GM19468 (cell line): ENCODE results near the gene LYRM7.
"Not testable (repeated sequence)": the region's sequence is repeated elsewhere in the genome, so short reads cannot be mapped to it uniquely, and the experiment has no call there.

Experiments used
- ATAC-seq: cut with Tn5 transposase; IDR thresholded peaks from one replicate; pipeline ENCODE4 v1.9.1; 2021; ENCODE audit warnings: mild to moderate bottlenecking, moderate library complexity, moderate number of reproducible peaks; ENCODE audit not compliant: unreplicated experiment; ENCODE audit errors: extremely low read depth

Gene LYRM7

DNA sequence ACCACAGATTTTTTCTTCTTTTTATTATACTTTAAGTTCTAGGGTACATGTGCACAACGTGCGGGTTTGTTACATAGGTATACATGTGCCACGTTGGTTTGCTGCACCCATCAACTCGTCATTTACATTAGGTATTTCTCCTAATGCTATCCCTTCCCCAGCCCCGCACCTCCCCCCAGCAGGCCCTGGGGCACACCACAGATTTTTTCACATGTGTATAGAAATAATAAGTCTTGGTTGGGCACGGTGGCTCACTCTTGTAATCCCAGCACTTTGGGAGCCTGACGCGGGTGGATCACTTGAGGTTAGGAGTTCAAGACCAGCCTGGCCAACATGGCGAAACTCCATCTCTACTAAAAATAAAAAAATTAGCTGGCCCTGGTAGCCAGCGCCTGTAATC lies 83.3 kb downstream of the LYRM7 start:
- not testable (repeated sequence) for ATAC-seq

DNA sequence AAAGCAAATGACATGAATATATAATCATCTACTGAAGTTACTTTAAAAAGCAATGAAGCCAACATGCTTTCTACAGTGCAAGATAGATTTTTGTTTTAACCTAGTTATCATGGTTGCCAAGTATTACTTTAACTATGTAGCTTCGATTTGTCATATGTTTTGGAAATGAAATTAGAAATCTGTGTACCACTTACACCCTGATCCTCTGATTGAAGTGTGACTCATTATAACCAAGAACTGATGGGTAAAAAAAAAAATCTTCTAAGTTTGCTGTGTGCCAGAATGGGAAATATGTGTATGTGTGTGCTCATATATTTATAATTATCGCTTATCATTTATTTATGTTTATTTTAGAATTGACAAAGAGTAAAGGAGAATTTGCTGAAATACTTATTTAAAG lies 84.0 kb downstream of the LYRM7 start:
- no peak for ATAC-seq
